MCF 10A (cell line): ENCODE results near the gene RBFOX2. TPM values are rescaled to one million over a fixed set of nuclear protein-coding genes. Genes with fewer than 3 reads are reported as not detected.
A peak's percentile ranks its signal among the peaks of the same experiment; 100 is the strongest.
"Not testable (repeated sequence)": the region's sequence is repeated elsewhere in the genome, so short reads cannot be mapped to it uniquely, and the experiment has no call there.

Source experiments
- BruUV-seq: library from RNA; stranded (reverse); fragments of 400-500 nt; replicated peaks from 2 replicates; lab custom pipeline; 2021; lab: Mats Ljungman, UMichigan
- CTCF ChIA-PET: fragments of 300-600 bp; sonication (Branson Sonifier 250); formaldehyde crosslinking; extraction: SDS; loops from one replicate; lab custom pipeline; 2021; ENCODE audit warnings: antibody characterized with exemption, inconsistent platforms; lab: Yijun Ruan, JAX
- POLR2A ChIA-PET: fragments of 300-600, 350-650 bp; sonication (Branson Sonifier 250); formaldehyde crosslinking; extraction: SDS; loops from one replicate; lab custom pipeline; 2020; ENCODE audit warnings: antibody characterized with exemption, inconsistent platforms; lab: Yijun Ruan, JAX
- DNase-seq: peaks from one replicate; pipeline ENCODE4 v3.0.0-alpha.2; 2018; ENCODE audit not compliant: unreplicated experiment
- H3K27ac Mint-ChIP-seq: one replicate; pipeline ENCODE4 v1.8.0; 2022; ENCODE audit warnings: mild to moderate bottlenecking, low read depth, mixed read lengths; ENCODE audit not compliant: unreplicated experiment
- H3K27me3 Mint-ChIP-seq: one replicate; pipeline ENCODE4 v1.8.0; 2022; ENCODE audit warnings: mixed read lengths; ENCODE audit not compliant: insufficient read depth, unreplicated experiment
- H3K36me3 Mint-ChIP-seq: one replicate; pipeline ENCODE4 v1.8.0; 2022; ENCODE audit warnings: mild to moderate bottlenecking, moderate library complexity, mixed read lengths; ENCODE audit not compliant: insufficient read depth, unreplicated experiment
- H3K4me1 Mint-ChIP-seq: one replicate; pipeline ENCODE4 v1.8.0; 2022; ENCODE audit warnings: mixed read lengths; ENCODE audit not compliant: insufficient read depth, unreplicated experiment
- H3K4me3 Mint-ChIP-seq: one replicate; pipeline ENCODE4 v1.8.0; 2022; ENCODE audit warnings: mild to moderate bottlenecking, moderate library complexity, mixed read lengths; ENCODE audit not compliant: unreplicated experiment
- H3K9me3 Mint-ChIP-seq: one replicate; pipeline ENCODE4 v1.8.0; 2022; ENCODE audit warnings: mixed read lengths; ENCODE audit not compliant: unreplicated experiment
- intact Hi-C: fragments of 100-400 bp; cut with micrococcal nuclease; formaldehyde crosslinking; loops from 2 replicates; pipeline ENCODE4 v1.14.1; 2022
- total RNA-seq: library from RNA; stranded (reverse); gene quantifications from 2 replicates; pipeline ENCODE4 v1.2.3, GENCODE V29; 2022
- TF ChIP-seq, protein P1 (sequence below): fragments of 200-600 bp; IDR thresholded peaks from one replicate; pipeline ENCODE4 v1.8.0; 2022; ENCODE audit warnings: antibody characterized with exemption, mild to moderate bottlenecking; ENCODE audit not compliant: unreplicated experiment

Gene RBFOX2
- total RNA-seq, 1 experiment from 2014 or later = 89.4 TPM

DNA sequence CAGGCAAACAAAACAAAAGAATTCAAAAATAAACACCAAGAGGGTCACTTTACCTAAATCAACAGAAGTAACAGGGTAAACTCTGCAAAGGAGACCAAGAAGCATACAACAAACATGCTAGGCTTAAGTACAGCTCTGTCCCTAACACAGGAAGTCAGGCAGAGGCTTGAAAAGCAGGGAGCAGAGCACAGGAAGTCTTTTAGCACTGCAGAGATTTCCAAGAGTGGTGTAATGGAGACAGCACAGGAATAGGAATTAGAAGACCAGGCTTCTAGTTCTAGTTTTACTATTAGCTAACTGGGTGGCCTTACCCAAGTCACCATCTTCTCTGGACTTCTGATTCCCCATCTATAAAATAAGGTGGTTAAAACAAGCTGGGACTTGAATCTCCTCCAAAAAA lies 1.9 kb downstream of the RBFOX2 start:
- DNase-seq = peak; percentile 17
- intact Hi-C loops = loop anchor here (2.0 to 5.0 kb wide), 2 partner anchors 41 to 96 kb away; no protein-coding TSS in a partner anchor
- Mint-ChIP-seq H3K36me3 (no peaks in the 10 kb centered on the region), H3K4me3 (peak overlapping the region; percentile 83), H3K4me1 (peaks cover 42% of the 10 kb centered on the region), H3K27ac (peak overlapping the region; percentile 84), H3K27me3 (no peaks in the 10 kb centered on the region), H3K9me3 (no peaks in the 10 kb centered on the region)
- ChIA-PET POLR2A (interaction anchor here (0.7 to 4.5 kb wide), 8 partner anchors 11 to 186 kb away, joined by 3 to 21 read pairs (median 4); no protein-coding TSS in a partner anchor), CTCF (interaction anchor here (0.5 to 3.8 kb wide), 6 partner anchors 12 to 168 kb away, joined by 3 to 26 read pairs (median 4); no protein-coding TSS in a partner anchor)
- no TSS peak for BruUV-seq
- TF ChIP-seq, protein P1, sequence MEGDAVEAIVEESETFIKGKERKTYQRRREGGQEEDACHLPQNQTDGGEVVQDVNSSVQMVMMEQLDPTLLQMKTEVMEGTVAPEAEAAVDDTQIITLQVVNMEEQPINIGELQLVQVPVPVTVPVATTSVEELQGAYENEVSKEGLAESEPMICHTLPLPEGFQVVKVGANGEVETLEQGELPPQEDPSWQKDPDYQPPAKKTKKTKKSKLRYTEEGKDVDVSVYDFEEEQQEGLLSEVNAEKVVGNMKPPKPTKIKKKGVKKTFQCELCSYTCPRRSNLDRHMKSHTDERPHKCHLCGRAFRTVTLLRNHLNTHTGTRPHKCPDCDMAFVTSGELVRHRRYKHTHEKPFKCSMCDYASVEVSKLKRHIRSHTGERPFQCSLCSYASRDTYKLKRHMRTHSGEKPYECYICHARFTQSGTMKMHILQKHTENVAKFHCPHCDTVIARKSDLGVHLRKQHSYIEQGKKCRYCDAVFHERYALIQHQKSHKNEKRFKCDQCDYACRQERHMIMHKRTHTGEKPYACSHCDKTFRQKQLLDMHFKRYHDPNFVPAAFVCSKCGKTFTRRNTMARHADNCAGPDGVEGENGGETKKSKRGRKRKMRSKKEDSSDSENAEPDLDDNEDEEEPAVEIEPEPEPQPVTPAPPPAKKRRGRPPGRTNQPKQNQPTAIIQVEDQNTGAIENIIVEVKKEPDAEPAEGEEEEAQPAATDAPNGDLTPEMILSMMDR = no peak

DNA sequence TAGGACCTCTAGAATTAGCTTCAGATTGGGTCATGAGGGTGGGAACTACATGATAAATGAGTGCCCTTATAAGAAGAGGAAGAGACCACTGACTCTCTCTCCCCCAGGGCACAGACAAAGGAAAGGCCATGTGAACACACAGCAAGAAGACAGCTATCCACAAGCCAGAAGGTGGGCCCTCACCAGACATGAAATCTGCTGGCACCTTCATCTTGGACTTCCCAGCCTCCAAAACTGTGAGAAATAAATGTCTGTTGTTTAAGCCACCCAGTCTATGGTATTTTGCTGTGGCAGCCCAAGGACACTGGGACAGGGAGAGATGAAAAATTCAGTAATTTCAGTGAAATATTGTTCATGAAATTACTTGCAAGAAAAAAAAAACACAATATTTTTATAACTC lies 5.9 kb downstream of the RBFOX2 start:
- ChIA-PET POLR2A (interaction anchor here (0.8 to 1.4 kb wide), 2 partner anchors 27 to 127 kb away, joined by 3 to 5 read pairs; no protein-coding TSS in a partner anchor), CTCF (interaction anchor here (2.9 kb wide), 1 partner anchor 43 kb away, joined by 28 read pairs; no protein-coding TSS in a partner anchor)
- no TSS peak for BruUV-seq
- no peak overlapping the region for H3K4me3 Mint-ChIP-seq
- intact Hi-C loops = no loop called here
- no peaks in the 10 kb centered on the region for H3K36me3 Mint-ChIP-seq
- no peaks in the 10 kb centered on the region for H3K27me3 Mint-ChIP-seq
- TF ChIP-seq, protein P1 = no peak
- no peaks in the 10 kb centered on the region for H3K9me3 Mint-ChIP-seq
- DNase-seq = no peak
- H3K4me1 Mint-ChIP-seq = peaks cover 36% of the 10 kb centered on the region
- H3K27ac Mint-ChIP-seq = no peak overlapping the region

DNA sequence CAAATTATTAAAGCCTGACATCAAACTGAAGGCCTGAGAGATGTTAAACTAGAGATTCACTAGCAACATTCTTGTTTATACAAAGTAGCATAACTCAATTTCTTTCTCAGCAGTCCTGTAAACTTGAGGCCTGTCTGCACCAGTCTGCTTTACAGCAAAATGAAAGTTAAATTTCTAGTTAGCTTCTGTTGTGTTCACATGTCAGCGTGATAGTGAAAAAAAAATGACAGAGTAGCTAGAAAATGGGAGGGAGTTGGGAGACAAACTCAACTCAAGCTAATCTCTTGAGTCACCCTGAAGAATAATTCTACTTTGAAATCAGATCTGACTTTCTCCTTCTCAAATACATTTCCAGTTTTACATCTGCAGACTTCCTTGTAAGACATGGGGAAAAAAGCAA lies 6.5 kb downstream of the RBFOX2 start:
- Mint-ChIP-seq H3K4me1 (peaks cover 31% of the 10 kb centered on the region), H3K9me3 (no peaks in the 10 kb centered on the region), H3K27ac (no peak overlapping the region), H3K4me3 (no peak overlapping the region), H3K36me3 (no peaks in the 10 kb centered on the region), H3K27me3 (no peaks in the 10 kb centered on the region)
- ChIA-PET POLR2A (interaction anchor here (0.8 kb wide), 1 partner anchor 126 kb away, joined by 3 read pairs; no protein-coding TSS in a partner anchor), CTCF (interaction anchor here (2.9 kb wide), 1 partner anchor 43 kb away, joined by 28 read pairs; no protein-coding TSS in a partner anchor)
- no peak for DNase-seq
- intact Hi-C loops = no loop called here
- TF ChIP-seq, protein P1 = no peak
- BruUV-seq = no TSS peak

DNA sequence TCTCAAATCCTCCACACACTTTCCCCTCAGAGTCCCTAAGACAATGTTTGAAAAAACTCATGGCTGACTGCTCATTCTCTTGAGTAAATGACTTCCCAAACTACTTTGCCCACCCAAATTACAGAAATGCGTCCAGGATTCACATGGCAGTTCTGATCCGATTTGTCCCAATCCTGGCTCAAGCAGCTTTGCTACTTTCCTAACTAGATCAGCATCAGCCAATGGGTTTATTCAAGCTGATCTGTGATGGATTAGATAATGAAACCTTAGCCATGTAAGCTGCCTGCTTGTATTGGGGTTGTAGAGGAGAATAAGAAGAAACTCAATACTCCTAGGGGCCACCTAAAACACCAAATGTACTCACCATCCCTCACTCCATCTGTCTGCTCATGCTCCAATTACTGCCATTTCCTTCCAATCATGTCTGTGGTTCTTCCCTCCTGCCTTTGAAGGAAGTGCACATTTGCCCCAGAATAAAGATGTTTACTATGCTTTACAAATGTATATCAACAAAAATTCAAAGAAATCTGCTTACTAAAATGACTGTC lies 6.9 kb downstream of the RBFOX2 start:
- Mint-ChIP-seq H3K4me1 (peaks cover 27% of the 10 kb centered on the region), H3K4me3 (no peak overlapping the region), H3K36me3 (no peaks in the 10 kb centered on the region), H3K27ac (no peak overlapping the region), H3K27me3 (no peaks in the 10 kb centered on the region), H3K9me3 (no peaks in the 10 kb centered on the region)
- TF ChIP-seq, protein P1 = no peak
- intact Hi-C loops = no loop called here
- ChIA-PET CTCF (interaction anchor here (2.9 kb wide), 1 partner anchor 44 kb away, joined by 28 read pairs; no protein-coding TSS in a partner anchor), POLR2A (no interaction called here)
- BruUV-seq = no TSS peak
- no peak for DNase-seq

DNA sequence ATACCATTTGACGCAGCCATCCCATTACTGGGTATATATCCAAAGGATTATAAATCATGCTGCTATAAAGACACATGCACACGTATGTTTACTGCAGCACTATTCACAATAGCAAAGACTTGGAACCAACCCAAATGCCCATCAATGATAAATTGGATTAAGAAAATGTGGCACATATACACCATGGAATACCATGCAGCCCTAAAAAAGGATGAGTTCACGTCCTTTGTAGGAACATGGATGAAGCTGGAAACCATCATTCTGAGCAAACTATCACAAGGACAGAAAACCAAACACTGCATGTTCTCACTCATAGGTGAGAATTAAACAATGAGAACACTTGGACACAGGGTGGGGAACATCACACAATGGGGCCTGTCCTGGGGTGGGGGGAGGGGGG lies 7.8 kb downstream of the RBFOX2 start:
- H3K36me3 Mint-ChIP-seq = not testable (repeated sequence)

More for the DNA sequence above, 7.8 kb downstream of the RBFOX2 start:
- CTCF ChIA-PET, H3K27ac Mint-ChIP-seq, H3K27me3 Mint-ChIP-seq, intact Hi-C loops, H3K9me3 Mint-ChIP-seq, BruUV-seq, DNase-seq, H3K4me3 Mint-ChIP-seq, POLR2A ChIA-PET: not testable (repeated sequence)
- H3K4me1 Mint-ChIP-seq = peaks cover 21% of the 10 kb centered on the region
